Right hindlimb (tissue), 1 donor: Measurements from ENCODE around the gene XPNPEP1.

Source experiments
- DNase-seq: peaks from one replicate; pipeline ENCODE4 v3.0.0-alpha.2; 2018

XPNPEP1 gene

DNA sequence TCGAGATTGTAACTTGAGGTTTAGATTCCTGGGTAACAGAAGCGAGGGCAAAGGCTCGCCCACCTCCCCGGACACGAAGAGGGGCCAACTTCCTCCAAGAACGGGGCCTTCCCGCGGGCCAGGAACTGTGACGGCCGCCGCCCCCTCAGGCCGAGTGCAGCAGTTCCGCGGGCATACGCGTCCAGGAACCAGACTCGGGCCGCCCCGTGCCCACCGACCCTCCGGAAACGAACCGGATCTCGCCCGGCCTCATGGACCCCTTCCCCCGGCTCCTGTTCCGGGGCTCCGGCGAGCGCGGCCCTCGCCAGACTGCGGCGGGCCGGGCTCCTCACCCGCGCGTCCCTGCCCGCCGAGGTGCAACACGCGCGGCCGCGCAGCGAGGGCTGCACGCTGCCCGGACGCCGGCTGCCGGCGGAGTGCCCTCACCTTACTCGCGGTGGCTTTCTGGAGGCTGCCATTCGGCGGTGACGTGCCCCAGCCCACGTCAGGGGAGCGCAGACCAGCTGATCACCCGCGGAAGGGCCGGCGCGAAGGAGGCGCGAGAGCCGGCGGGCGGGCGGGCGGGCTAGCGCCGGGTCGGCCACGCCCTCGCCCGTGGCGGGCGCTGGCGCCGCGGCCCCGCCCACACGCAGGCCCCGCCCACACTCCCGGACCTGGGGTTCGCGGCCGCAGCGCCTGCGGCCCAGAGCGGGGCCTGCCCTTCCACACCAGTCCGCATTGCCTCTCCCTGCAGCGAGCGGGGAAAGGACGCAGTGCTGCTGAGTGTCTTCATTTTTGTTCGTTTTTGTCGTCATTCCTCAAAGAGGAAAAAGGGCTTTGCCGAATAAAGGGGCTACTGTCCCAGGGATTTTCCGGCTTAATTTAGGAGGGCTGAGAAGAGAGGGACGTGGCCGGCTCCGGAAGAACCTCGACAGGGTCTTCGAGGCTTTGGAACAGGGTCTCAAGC lies at the start of gene XPNPEP1:
Gene XPNPEP1, minus strand, starts transcription at position 536 of the 946 bp plus-strand sequence. Its CDS starts 78 bp downstream, at position 458.
- peak; percentile 93 for DNase-seq

GRCh38 chr10:109972372-109973001 lies 49.2 kb upstream of the XPNPEP1 start:
- no peak for DNase-seq

- DNase-seq, result no peak
These were observed 48.3 kb upstream of the XPNPEP1 start for GRCh38 chr10:109971634-109972033.

- no peak for DNase-seq
These were observed 46.5 kb upstream of the XPNPEP1 start for GRCh38 chr10:109969760-109970346.

- no peak for DNase-seq
These were observed 45.8 kb upstream of the XPNPEP1 start for GRCh38 chr10:109968953-109969759.

DNA sequence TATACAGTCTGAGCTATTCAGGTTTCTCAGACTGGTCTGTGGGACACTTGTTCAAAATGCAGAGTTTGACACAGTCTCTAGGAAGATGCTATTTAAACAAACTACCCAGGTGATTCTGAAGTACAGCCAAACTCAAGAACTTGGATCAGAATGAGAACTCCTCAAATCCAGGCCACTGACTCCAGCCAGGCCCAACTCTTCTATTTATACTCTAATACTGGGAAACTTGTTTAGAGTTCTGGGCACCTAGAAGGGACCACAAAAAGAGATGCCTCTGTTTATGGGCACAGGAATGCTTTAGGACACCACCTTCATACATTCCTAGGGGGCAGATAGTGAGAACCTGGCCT lies 44.4 kb upstream of the XPNPEP1 start:
- DNase-seq, result no peak

GRCh38 chr10:109966961-109967738 lies 43.8 kb upstream of the XPNPEP1 start:
- peak; percentile 67 for DNase-seq

DNA sequence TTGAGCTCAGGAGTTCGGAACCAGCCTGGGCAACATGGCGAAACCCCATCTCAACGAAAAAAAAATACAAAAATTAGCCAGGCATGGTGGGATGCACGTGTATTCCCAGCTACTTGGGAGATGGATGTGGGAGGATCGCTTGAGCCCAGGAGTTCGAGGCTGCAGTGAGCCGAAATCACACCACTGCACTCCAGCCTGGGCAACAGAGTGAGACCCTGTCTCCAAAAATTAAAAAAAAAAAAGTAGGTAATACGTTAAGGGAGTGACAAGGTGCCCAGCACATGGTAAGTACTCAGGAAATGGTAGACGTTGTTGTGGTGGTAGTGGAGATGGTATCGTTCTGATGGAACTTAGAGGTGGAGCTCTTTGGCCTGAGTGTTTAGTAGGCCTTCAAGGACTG lies 41.0 kb upstream of the XPNPEP1 start:
- no peak for DNase-seq

DNA sequence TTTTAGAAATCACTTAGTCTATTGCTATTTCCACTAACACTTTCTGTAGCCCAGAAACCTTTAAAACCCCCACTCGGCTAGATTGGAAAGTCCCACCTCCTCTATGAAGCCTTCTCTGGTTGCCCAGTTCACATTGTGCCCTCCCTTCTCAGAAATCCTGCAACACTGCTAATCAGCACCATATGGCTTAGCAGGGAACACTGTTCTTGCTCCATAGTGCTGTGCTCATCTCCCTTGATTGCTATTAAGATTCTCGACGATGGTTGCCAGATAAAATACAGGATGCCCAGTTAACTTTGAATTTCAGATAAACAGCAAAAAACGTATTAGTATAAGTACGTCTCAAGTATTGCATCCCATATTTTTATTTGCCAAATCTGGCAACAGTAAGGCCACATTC lies 40.1 kb upstream of the XPNPEP1 start:
- DNase-seq, result no peak

DNA sequence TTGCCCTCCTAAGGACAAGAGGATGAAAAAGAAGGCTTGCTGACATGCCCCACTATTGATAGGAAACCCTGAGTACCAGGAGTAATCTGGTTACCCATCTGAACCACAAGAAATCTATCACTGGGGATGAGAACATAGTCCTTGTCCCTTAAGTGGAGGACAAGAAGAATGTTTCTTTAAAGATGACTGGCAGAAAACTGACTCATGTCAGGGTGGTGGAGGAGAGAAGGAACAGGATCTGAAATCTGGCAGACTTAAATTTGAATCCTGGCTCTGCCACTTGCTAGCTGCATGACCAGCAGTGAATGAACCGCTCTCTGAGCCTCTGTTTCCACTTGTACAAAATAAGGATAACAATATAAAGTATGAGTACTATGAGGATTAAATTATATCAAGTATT lies 38.9 kb upstream of the XPNPEP1 start:
- DNase-seq, result no peak

GRCh38 chr10:109961174-109962001 lies 38.1 kb upstream of the XPNPEP1 start:
- DNase-seq, result peak; percentile 45

DNA sequence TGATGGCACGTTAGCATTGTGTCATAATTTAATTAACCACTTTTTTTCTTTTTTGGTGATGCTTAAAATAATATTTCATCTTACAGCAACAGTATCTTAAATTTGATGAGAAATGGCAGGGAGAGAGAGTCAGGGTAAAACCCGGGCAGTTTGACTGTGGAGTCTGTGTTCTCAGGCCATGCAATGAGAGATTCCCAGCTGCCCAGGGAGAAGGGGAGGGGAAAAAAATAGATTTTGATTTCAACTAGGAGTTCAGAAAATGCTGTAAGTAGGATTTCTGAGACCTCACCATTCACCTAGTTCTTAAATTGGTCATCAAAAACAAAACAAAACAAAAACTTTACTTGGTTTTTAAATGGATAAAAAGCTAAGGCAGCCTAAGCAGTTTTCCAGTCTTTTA lies 37.4 kb upstream of the XPNPEP1 start:
- no peak for DNase-seq

DNA sequence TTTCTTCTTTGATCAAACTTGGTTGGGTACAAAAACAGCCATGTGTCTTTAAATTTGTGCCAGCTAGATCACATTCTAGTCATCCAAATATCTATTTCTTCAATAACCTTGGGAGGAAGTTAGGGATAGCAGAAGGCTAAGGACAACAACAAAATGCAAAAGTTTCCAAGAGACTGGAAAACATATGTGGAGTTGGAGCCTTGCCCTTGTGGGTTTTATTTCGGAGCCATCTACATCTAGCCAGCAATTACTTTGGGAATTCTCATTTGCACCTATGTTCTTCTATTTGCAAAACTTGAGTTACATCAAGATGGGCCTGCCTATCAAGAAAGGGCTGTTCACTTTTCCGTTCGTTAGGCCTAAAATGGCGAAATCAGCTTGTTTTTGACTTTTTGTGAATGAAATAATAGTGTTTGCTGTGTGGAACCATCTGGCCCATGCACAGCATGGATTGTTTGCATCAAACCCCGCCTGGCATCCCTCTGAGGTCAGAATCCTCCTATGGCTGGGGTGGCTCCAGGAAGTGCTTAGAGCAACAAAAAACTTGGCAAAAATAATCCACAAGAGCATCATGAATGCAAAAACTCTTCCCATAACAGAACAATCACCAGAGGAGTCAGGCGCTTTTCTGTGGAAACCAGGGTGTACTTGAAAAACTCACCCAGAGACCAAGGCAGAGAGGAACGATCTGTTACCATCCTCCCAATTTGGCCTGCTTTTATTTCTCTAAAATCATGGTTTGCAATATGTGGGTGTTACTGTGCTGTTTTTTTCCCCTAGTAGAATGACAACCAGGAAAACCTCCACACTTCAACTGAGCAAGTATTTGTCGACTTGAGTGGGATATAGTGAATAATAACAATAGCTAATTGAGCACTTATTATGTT lies 36.2 kb upstream of the XPNPEP1 start:
- DNase-seq, result peak; percentile 32

- no peak for DNase-seq
These were observed 34.7 kb upstream of the XPNPEP1 start for GRCh38 chr10:109958059-109958458.

DNA sequence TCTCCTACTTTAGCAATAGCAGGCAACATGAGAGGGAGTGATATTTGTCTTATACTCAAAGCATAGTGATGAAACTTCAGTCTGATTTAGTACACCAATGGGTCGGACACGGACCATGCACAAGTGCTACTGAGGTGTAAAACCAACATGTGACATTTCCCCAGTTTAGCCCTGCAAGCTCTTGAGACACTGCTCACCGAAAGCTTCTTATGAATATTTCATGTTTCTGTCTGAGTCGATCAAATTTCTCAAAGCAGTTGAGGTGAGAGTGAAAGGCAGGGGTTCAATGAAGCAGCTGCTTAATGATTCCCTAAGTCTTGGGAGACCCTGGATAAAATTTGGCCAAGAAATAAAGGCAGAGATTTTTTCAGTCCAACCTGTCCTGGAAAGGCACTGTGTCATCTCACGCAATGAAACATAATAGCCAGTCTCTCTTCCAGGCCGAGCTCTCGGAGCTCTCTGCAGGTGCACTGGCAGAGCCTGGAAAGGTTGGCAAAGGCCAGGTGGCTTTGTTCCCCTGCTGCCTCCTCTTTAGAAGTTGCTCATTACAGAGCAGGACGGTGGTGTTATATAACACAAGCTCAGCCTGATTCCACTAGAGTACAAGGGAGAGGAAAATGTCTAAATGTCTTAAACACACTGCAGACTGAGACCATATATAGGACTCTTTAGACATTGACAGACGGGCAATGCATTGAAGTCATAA lies 33.9 kb upstream of the XPNPEP1 start:
- no peak for DNase-seq

GRCh38 chr10:109956454-109957091 lies 33.3 kb upstream of the XPNPEP1 start:
- DNase-seq, result no peak

GRCh38 chr10:109953766-109954165 lies 30.5 kb upstream of the XPNPEP1 start:
- peak; percentile 26 for DNase-seq

GRCh38 chr10:109952526-109952925 lies 29.2 kb upstream of the XPNPEP1 start:
- no peak for DNase-seq
